Measurements from ENCODE around the gene RNF40. TPM values are rescaled to one million over a fixed set of nuclear protein-coding genes. Genes with fewer than 3 reads are reported as not detected.

Gene RNF40
- total RNA-seq, 2 donors from 2014 or later: 60.2 to 63.5 TPM

DNA sequence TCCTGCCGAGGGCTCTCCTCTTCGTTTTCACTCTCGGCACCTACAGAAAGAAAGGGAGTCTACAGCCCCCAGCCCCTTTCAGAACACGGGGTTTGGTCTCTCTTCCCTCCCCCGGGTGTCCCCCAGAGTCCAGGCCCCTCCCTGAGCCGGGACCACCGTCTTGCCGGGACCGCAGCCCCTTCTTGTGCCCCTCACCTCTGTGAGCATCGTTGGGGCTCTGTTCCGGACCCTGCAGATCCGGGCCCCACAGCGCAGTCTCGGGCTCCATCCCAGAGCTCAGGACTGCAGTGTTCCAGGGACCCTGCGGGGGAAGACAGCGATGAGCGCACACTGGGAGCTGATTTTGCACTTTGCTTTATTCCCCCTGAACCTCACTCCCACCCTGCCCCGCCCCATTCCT lies 22.1 kb downstream of the RNF40 start:
- Mint-ChIP-seq H3K27me3 (ENCODE audit: low read depth) (no peaks in the 10 kb centered on the region), H3K4me3 (no peak overlapping the region), H3K27ac (no peak overlapping the region), H3K4me1 (ENCODE audit: low read depth) (peaks cover 16% of the 10 kb centered on the region), H3K9me3 (no peaks in the 10 kb centered on the region), H3K36me3 (ENCODE audit: insufficient read depth in 2 of 2) (peaks cover 0 to 1% of the 10 kb centered on the region in 2 donors)
- no peak for ATAC-seq (replicated peaks in 1 of 2)
- no peak for DNase-seq

- H3K27me3 Mint-ChIP-seq (ENCODE audit: low read depth): no peaks in the 10 kb centered on the region
- peaks cover 16% of the 10 kb centered on the region for H3K4me1 Mint-ChIP-seq (ENCODE audit: low read depth)
- H3K36me3 Mint-ChIP-seq (ENCODE audit: insufficient read depth in 2 of 2): peaks cover 0 to 1% of the 10 kb centered on the region in 2 donors
- no peak for DNase-seq
- ATAC-seq (replicated peaks in 1 of 2): no peak
- peak overlapping the region; percentile 83 to 93 for H3K4me3 Mint-ChIP-seq
- H3K9me3 Mint-ChIP-seq: no peaks in the 10 kb centered on the region
- no peak overlapping the region for H3K27ac Mint-ChIP-seq
Measured at GRCh38 chr16:30785126-30786106, 23.3 kb downstream of the RNF40 start.

GRCh38 chr16:30786115-30786935 lies 24.2 kb downstream of the RNF40 start:
- H3K4me1 Mint-ChIP-seq (ENCODE audit: low read depth): peaks cover 16% of the 10 kb centered on the region
- ATAC-seq (replicated peaks in 1 of 2): peak; percentile 61 to 62
- H3K4me3 Mint-ChIP-seq: peak overlapping the region; percentile 83 to 93
- DNase-seq: peak; percentile 14 to 22
- H3K36me3 Mint-ChIP-seq (ENCODE audit: insufficient read depth in 2 of 2): peaks cover 0 to 1% of the 10 kb centered on the region in 2 donors
- H3K9me3 Mint-ChIP-seq: no peaks in the 10 kb centered on the region
- H3K27ac Mint-ChIP-seq: peak overlapping the region; percentile 42
- H3K27me3 Mint-ChIP-seq (ENCODE audit: low read depth): no peaks in the 10 kb centered on the region

DNA sequence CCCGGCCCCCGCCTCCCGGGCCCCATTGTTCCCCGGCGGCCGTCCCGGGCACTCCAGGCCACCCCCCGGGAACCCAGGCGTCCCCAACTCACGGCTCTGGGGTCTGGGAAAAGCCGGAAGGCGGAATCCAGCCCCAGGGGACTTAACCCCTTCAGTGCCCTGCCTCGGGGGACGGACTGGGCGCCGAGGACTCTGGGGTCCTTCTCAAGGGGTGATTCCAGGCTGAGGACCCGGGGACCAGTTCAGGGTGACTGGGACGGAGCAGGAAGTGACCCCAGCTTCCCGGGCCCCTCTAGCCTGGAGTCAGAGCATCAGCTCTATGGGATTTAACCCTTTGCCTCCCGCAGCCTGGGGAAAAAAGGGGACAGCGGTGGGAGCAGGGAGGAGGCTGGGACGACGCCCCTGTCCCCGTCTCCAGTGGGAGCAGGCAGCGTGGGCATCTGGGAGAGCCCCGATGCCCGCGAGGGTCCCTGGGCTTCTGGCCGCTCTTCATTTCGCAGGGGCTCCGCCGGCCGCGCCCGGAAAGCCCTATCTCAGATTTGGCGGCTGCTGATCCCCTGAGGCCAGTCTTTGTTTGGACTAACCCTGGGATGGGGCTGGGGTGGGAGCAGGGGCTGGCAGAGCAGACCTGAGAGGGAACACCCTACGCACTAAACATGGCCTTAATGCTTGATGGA lies 25.0 kb downstream of the RNF40 start, which contains the start of gene ZNF629:
Gene ZNF629 (minus strand): TSS at position 270 of the 677 bp plus-strand sequence. CDS start 2,723 bp downstream, outside the sequence.
- DNase-seq (peak; percentile 32 to 34), ATAC-seq (replicated peaks in 1 of 2) (peak; percentile 52 to 70)
- Mint-ChIP-seq H3K4me1 (ENCODE audit: low read depth) (peaks cover 16% of the 10 kb centered on the region), H3K9me3 (no peaks in the 10 kb centered on the region), H3K4me3 (peak within 1 kb of the TSS; percentile 84 to 93), H3K27ac (peak within 1 kb of the TSS; percentile 42), H3K27me3 (ENCODE audit: low read depth) (no peaks in the 10 kb centered on the region), H3K36me3 (ENCODE audit: insufficient read depth in 2 of 2) (peaks cover 0 to 1% of the 10 kb centered on the region in 2 donors)

GRCh38 chr16:30787613-30788378 lies 25.7 kb downstream of the RNF40 start:
- Mint-ChIP-seq H3K4me1 (ENCODE audit: low read depth) (peaks cover 16% of the 10 kb centered on the region), H3K27ac (no peak overlapping the region), H3K4me3 (peak overlapping the region; percentile 84 to 93), H3K27me3 (ENCODE audit: low read depth) (no peaks in the 10 kb centered on the region), H3K9me3 (no peaks in the 10 kb centered on the region), H3K36me3 (ENCODE audit: insufficient read depth in 2 of 2) (peaks cover 0 to 1% of the 10 kb centered on the region in 2 donors)
- DNase-seq (no peak), ATAC-seq (replicated peaks in 1 of 2) (no peak)

- no peak overlapping the region for H3K27ac Mint-ChIP-seq
- no peak for ATAC-seq (replicated peaks in 1 of 2)
- no peak for DNase-seq
Measured at GRCh38 chr16:30793508-30794069, 31.5 kb downstream of the RNF40 start.

DNA sequence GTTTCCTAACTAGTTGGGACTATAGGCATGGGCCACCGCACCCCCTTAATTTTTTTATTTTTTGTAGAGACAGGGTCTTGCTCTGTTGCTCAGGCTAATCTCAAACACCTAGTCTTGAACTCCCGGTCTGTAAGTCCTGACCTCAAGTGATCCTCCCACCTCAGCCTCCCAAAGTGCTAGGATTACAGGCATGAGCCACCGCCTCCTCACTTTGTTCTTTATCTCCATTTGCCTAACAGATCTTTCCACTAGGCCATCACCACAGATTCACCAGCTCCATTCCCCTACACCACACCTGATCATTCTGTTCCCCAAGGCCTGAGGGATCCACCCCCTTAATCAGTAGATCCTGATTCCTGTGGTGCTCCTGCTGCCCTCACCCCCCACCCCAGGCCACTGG lies 32.5 kb downstream of the RNF40 start:
- no peak overlapping the region for H3K4me3 Mint-ChIP-seq
- H3K27me3 Mint-ChIP-seq (ENCODE audit: low read depth): no peaks in the 10 kb centered on the region
- ATAC-seq (replicated peaks in 1 of 2) (no peak), DNase-seq (no peak)
- H3K4me1 Mint-ChIP-seq (ENCODE audit: low read depth): no peaks in the 10 kb centered on the region
- H3K9me3 Mint-ChIP-seq: no peaks in the 10 kb centered on the region
- H3K36me3 Mint-ChIP-seq (ENCODE audit: insufficient read depth in 2 of 2): no peaks in the 10 kb centered on the region
- no peak overlapping the region for H3K27ac Mint-ChIP-seq

More at GRCh38 chr16:30793508-30794069, 31.5 kb downstream of the RNF40 start:
- H3K4me3 Mint-ChIP-seq: no peak overlapping the region
- H3K27me3 Mint-ChIP-seq (ENCODE audit: low read depth): no peaks in the 10 kb centered on the region
- no peaks in the 10 kb centered on the region for H3K9me3 Mint-ChIP-seq
- H3K36me3 Mint-ChIP-seq (ENCODE audit: insufficient read depth in 2 of 2): no peaks in the 10 kb centered on the region
- no peaks in the 10 kb centered on the region for H3K4me1 Mint-ChIP-seq (ENCODE audit: low read depth)

GRCh38 chr16:30797670-30798309 lies 35.7 kb downstream of the RNF40 start:
- Mint-ChIP-seq H3K9me3 (no peaks in the 10 kb centered on the region), H3K36me3 (ENCODE audit: insufficient read depth in 2 of 2) (no peaks in the 10 kb centered on the region), H3K4me3 (no peak overlapping the region), H3K4me1 (ENCODE audit: low read depth) (peaks cover 2% of the 10 kb centered on the region), H3K27ac (no peak overlapping the region), H3K27me3 (ENCODE audit: low read depth) (no peaks in the 10 kb centered on the region)
- DNase-seq (no peak), ATAC-seq (replicated peaks in 1 of 2) (no peak)

DNA sequence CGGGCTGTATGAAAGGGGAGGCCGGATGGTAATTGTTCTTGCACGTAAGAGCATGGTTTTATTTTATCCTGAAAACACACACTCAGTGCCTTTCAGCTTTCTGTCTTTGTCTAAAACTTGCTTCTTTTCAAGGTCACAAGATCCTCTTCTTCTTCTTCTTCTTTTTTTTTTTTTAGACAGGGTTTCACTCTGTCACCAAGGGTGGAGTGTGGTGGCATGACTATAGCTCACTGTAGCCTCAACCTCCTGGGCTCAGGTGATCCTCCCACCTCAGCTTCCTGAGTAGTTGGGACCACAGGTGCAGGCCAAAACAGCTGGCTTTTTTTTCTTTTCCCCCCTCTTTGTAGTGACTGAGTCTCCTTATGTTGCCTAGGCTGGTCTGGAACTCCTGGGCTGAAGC lies 40.8 kb downstream of the RNF40 start:
- no peaks in the 10 kb centered on the region for H3K36me3 Mint-ChIP-seq (ENCODE audit: insufficient read depth in 2 of 2)
- H3K27ac Mint-ChIP-seq: no peak overlapping the region
- H3K27me3 Mint-ChIP-seq (ENCODE audit: low read depth): peaks cover 7% of the 10 kb centered on the region
- H3K9me3 Mint-ChIP-seq: no peaks in the 10 kb centered on the region
- no peak for DNase-seq
- no peak for ATAC-seq (replicated peaks in 1 of 2)
- peaks cover 30% of the 10 kb centered on the region for H3K4me1 Mint-ChIP-seq (ENCODE audit: low read depth)
- H3K4me3 Mint-ChIP-seq: no peak overlapping the region

- peaks cover 7% of the 10 kb centered on the region for H3K27me3 Mint-ChIP-seq (ENCODE audit: low read depth)
- peak; percentile 13 to 15 for DNase-seq
Measured at GRCh38 chr16:30805056-30805369, 42.9 kb downstream of the RNF40 start.

DNA sequence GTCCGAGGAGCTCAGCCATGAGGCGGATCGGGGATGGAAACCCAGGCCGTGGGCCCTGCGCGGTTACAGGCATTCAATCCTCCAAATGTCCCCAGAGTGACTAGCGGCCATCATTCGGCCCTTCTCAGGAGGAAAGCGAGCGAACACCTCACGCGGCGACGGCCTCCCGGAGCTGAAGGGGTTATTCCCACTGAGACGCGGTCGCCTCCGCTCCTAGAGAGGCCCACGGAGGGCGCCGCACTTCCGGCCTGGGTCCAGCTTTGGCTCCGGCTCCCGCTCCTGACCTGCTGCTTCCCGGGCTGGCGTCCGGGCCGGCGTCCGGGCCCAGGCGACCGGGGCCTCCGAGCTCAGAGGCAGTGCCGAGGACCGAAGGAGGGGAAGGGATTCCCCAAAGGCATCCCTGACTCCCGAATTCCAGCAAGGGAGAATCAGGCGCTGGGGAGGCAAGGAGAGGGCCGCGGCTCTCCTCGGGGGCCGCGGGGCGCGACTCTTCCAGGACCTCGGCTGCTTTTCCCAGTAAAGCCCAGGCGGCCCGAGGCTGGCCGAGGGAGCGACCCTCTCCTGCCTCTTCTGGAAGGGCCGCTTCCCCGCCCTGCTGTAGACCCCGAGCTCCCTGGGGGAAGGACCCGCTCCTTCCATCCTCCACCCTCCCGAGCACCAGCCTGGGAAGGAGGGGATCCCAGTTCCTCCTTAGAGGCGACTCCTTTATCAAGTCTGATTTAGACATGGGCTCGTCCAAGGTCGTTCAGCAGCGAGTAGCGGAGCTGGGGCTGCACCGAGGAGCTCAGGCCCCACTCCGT lies 43.4 kb downstream of the RNF40 start:
- peaks cover 30% of the 10 kb centered on the region for H3K4me1 Mint-ChIP-seq (ENCODE audit: low read depth)
- H3K9me3 Mint-ChIP-seq: no peaks in the 10 kb centered on the region
- H3K36me3 Mint-ChIP-seq (ENCODE audit: insufficient read depth in 2 of 2): no peaks in the 10 kb centered on the region
- peaks cover 7% of the 10 kb centered on the region for H3K27me3 Mint-ChIP-seq (ENCODE audit: low read depth)
- peak overlapping the region; percentile 69 to 83 for H3K4me3 Mint-ChIP-seq
- ATAC-seq (replicated peaks in 1 of 2) (peak; percentile 74 to 91), DNase-seq (peak; percentile 57 to 69)
- H3K27ac Mint-ChIP-seq: peak overlapping the region; percentile 38

More at GRCh38 chr16:30805056-30805369, 42.9 kb downstream of the RNF40 start:
- H3K27ac Mint-ChIP-seq: peak overlapping the region; percentile 38
- ATAC-seq (replicated peaks in 1 of 2): peak; percentile 21 to 32
- peak overlapping the region; percentile 69 to 83 for H3K4me3 Mint-ChIP-seq
- peaks cover 30% of the 10 kb centered on the region for H3K4me1 Mint-ChIP-seq (ENCODE audit: low read depth)
- no peaks in the 10 kb centered on the region for H3K9me3 Mint-ChIP-seq
- H3K36me3 Mint-ChIP-seq (ENCODE audit: insufficient read depth in 2 of 2): no peaks in the 10 kb centered on the region

Data from activated T-cell treated with anti-CD3 and anti-CD28 coated beads, Interleukin-2, amount 50 U/mL, for 72 hours (primary cell).